BLaER1 treated with 17β-estradiol and CSF1 and Interleukin-3, amounts not matched to agents 10 nM and 100 nM (cell line): ENCODE measurements around the gene ZNF423.

Source experiments
- H3K27ac ChIP-seq, 11 experiments: shearing (Covaris generic); formaldehyde crosslinking; 2 replicates each; pipeline ENCODE4 v1.8.1; 2022
- H3K27me3 ChIP-seq, 11 experiments: shearing (Covaris generic); formaldehyde crosslinking; 2 replicates each; pipeline ENCODE4 v1.8.1; 2022
- H3K36me3 ChIP-seq, 11 experiments: shearing (Covaris generic); formaldehyde crosslinking; 2 replicates each; pipeline ENCODE4 v1.8.1; 2022
- H3K4me1 ChIP-seq, 10 experiments: shearing (Covaris generic); formaldehyde crosslinking; 2 replicates each; pipeline ENCODE4 v1.8.1; 2022
- H3K4me2 ChIP-seq, 11 experiments: shearing (Covaris generic); formaldehyde crosslinking; 2 replicates each; pipeline ENCODE4 v1.8.1; 2022
- H3K4me3 ChIP-seq, 10 experiments: shearing (Covaris generic); formaldehyde crosslinking; 2 replicates each; pipeline ENCODE4 v1.8.1; 2022
- H3K9ac ChIP-seq, 11 experiments: shearing (Covaris generic); formaldehyde crosslinking; 2 replicates each; pipeline ENCODE4 v1.8.1; 2022
- H3K9me3 ChIP-seq, 11 experiments: shearing (Covaris generic); formaldehyde crosslinking; replicated peaks in 1 of 11; 2 replicates each; pipeline ENCODE4 v1.8.1; 2022
- H4K20me1 ChIP-seq, 11 experiments: shearing (Covaris generic); formaldehyde crosslinking; 2 replicates each; pipeline ENCODE4 v1.8.1; 2022
- Cebpa-rat ChIP-seq, 11 experiments: shearing (Covaris generic); IDR thresholded peaks; 2 replicates each; pipeline ENCODE4 v1.8.1; 2022

The ZNF423 gene

DNA sequence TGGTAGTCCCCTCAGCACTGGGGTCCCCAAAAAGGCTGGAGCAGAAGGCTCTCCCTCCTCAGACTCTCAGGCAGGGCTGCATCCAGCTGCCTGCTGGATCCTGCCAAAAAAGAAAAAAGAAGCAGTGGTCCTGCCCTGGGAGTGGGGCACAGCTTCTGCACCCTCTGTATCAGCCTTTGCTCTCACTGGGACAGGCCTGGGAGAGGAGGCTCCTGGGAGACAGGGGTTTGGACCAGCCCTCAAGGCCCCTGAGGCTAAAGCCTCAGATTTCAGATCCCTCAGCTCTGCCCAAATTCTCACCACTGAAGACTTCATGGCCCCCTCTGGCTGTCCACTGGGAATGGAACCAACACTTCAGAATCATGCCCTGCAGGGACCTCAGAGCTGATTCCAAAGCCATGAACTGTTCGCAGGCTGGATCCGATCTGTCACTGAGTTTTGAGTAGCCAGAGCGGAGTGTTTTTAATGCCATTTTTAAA is 385.4 kb downstream of the ZNF423 start:
- Histone ChIP-seq H3K36me3 (no peaks in the 10 kb centered on the region), H3K27ac (no peak overlapping the region; a peak in 1 of 22 replicates), H3K9ac (0 out of 22 replicates have a peak overlapping the region, but pooled peaks of 1 of the 11 experiments have one; percentile 7), H4K20me1 (no peaks in the 10 kb centered on the region), H3K4me2 (peak overlapping the region in 8 of 11 experiments; percentile 20 to 56 (median 40); a peak in 13 of 22 replicates), H3K27me3 (peaks cover 0 to 4% (median 0%) of the 10 kb centered on the region in 11 experiments; a peak in 4 of 22 replicates), H3K9me3 (no peaks in the 10 kb centered on the region), H3K4me1 (peaks cover 0 to 60% (median 47%) of the 10 kb centered on the region in 10 experiments; a peak in 15 of 20 replicates), H3K4me3 (no peak overlapping the region)
- no peak for TF ChIP-seq Cebpa-rat (IDR thresholded peaks at IDR 0.05)

DNA sequence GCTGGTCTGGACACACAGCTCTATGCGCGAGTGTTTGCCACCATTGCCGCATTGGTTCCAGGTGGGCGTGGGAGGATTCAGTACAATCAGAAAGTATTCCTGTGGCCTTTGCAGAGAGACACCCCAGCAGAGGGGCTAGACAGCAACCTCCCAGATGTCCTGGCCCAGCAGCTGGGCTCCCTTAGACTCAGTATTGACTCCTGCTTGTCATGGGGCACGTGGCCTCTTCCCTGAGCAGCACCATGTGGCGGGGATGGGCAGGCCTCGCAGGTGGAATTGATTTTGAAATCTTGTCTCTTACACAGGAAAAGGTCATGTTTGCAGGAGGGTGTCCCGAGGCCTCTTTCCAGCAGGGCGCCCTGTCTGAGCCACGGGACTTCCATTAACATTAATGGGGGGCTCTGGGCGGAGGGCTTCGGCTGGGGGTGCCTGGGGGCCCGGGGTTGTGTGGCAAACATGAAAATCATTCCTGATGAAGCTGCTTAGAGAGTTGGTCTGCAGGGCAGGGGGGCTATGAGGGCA is 385.9 kb downstream of the ZNF423 start:
- no peak overlapping the region for H3K9ac ChIP-seq
- no peaks in the 10 kb centered on the region for H3K36me3 ChIP-seq
- peaks cover 3 to 66% (median 52%) of the 10 kb centered on the region in 10 experiments for H3K4me1 ChIP-seq
- TF ChIP-seq Cebpa-rat (IDR thresholded peaks at IDR 0.05), result no peak
- H3K9me3 ChIP-seq, result no peaks in the 10 kb centered on the region
- no peaks in the 10 kb centered on the region for H4K20me1 ChIP-seq
- no peak overlapping the region for H3K4me3 ChIP-seq
- peak overlapping the region in 8 of 11 experiments; percentile 20 to 56 (median 40); a peak in 14 of 22 replicates for H3K4me2 ChIP-seq
- H3K27me3 ChIP-seq, result peaks cover 0 to 9% (median 0%) of the 10 kb centered on the region in 11 experiments; a peak in 7 of 22 replicates
- H3K27ac ChIP-seq, result no peak overlapping the region; a peak in 1 of 22 replicates

DNA sequence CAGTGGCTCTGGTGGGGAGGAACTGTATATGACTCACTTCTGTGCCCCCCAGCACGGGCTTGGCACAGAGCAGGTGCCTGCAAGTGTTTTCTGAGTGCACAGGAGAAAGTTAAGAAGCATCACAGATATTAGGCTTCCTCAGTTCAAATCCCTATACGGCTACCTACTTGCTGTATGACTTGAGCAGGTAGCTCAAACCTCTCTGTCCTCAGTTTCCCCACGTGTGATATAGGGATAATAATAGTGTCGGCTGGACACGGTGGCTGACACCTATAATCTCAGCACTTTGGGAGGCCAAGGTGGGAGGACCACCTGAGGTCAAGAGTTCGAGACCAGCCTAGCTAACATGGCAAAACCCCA is 386.6 kb downstream of the ZNF423 start:
- no peak for TF ChIP-seq Cebpa-rat (IDR thresholded peaks at IDR 0.05)
- Histone ChIP-seq H3K4me2 (peak overlapping the region in 8 of 11 experiments; percentile 41 to 73 (median 52); a peak in 16 of 22 replicates), H3K4me3 (no peak overlapping the region), H3K9ac (no peak overlapping the region), H4K20me1 (no peaks in the 10 kb centered on the region), H3K4me1 (peaks cover 10 to 67% (median 59%) of the 10 kb centered on the region in 10 experiments), H3K36me3 (no peaks in the 10 kb centered on the region), H3K27ac (no peak overlapping the region), H3K27me3 (peaks cover 0 to 16% (median 0%) of the 10 kb centered on the region in 11 experiments; a peak in 7 of 22 replicates), H3K9me3 (no peaks in the 10 kb centered on the region)

DNA sequence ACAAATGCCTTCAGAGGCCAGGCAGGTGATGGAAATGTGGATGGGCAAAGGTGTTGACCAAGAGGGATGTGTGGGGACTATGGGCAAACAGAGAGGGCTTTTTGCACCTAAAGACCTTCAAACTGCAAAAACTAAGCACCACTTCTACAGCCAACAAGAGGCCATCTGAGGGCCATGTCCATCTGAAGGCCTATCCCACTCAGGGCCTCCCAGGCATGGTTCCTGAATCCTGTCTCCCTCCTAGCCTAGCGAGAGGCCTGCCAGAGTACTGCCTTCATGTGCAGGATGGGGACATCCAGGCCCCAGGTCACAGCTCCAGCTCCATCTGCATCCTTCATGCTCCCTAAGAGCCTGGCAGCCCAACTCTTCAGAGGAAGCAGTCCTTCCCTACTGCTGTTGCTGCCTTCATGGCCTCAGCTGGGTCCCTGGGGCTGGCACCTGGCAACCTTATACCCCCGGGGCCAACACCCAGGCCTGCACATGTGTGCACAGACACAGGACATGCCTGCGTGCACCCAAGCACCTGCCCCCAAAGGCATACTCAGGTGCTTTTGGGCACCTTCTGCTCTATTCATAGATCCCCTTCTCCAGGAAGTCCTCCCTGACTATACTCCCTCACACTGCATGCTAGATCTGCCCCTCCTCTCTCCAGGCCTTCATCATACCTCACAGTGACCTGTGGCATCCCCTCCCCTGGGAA is 387.2 kb downstream of the ZNF423 start:
- H3K36me3 ChIP-seq, result no peaks in the 10 kb centered on the region
- peaks cover 0 to 19% (median 0%) of the 10 kb centered on the region in 11 experiments; a peak in 7 of 22 replicates for H3K27me3 ChIP-seq
- H4K20me1 ChIP-seq, result no peaks in the 10 kb centered on the region
- H3K4me2 ChIP-seq, result peak overlapping the region in 8 of 11 experiments; percentile 41 to 73 (median 52); a peak in 16 of 22 replicates
- 0 out of 22 replicates have a peak overlapping the region, but pooled peaks of 1 of the 11 experiments have one; percentile 4 for H3K27ac ChIP-seq
- H3K4me1 ChIP-seq, result peaks cover 16 to 71% (median 64%) of the 10 kb centered on the region in 10 experiments
- no peak for TF ChIP-seq Cebpa-rat (IDR thresholded peaks at IDR 0.05)
- no peak overlapping the region for H3K9ac ChIP-seq
- H3K4me3 ChIP-seq, result no peak overlapping the region
- no peaks in the 10 kb centered on the region for H3K9me3 ChIP-seq

DNA sequence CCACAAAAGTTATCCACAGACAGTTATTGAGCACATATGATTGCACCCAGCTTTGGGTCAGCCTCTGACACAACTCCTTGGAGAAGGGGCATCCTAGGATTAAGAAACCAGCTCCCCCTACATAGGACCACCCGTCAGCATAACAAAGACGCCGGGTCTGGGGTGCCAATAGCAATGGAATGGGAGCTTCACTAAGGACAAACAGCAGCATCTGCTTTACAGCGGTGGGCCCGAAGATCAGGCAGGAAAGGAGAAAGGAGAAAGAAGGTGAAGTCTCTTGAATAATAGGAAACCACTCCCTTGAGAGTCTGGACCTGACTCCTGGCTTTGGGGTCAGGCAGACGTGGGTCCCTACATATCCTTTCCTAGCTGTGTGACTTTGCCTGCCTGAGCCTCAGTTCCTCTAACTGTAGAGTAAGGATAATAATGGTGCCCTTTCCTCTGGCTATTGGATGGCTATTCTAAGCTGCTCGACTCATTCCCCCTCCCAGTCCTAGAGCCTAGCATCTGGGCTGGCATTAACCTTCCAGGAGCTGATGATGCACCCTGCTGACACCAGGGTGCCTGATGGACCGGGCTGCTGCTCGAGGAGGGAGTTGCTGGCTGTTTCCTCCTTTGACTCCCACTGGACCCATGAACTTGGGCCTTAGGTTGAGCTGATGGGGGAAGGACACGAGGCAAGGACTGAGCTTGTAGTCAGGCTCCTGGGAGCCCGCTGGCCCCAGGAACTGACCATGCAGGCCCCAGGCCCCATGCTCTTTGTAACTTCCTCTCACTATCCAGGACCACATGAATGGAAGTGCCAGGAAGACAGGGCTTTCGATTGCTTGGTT is 388.2 kb downstream of the ZNF423 start:
- Histone ChIP-seq H4K20me1 (no peaks in the 10 kb centered on the region), H3K4me3 (no peak overlapping the region), H3K9me3 (no peaks in the 10 kb centered on the region), H3K4me2 (peak overlapping the region in 8 of 11 experiments; percentile 28 to 87 (median 50); a peak in 15 of 22 replicates), H3K36me3 (no peaks in the 10 kb centered on the region), H3K27me3 (peaks cover 0 to 19% (median 0%) of the 10 kb centered on the region in 11 experiments; a peak in 7 of 22 replicates), H3K4me1 (peaks cover 26 to 81% (median 75%) of the 10 kb centered on the region in 10 experiments), H3K9ac (no peak overlapping the region), H3K27ac (peak overlapping the region in 2 of 11 experiments; percentile 2 to 4; a peak in 1 of 22 replicates)
- no peak for TF ChIP-seq Cebpa-rat (IDR thresholded peaks at IDR 0.05)

DNA sequence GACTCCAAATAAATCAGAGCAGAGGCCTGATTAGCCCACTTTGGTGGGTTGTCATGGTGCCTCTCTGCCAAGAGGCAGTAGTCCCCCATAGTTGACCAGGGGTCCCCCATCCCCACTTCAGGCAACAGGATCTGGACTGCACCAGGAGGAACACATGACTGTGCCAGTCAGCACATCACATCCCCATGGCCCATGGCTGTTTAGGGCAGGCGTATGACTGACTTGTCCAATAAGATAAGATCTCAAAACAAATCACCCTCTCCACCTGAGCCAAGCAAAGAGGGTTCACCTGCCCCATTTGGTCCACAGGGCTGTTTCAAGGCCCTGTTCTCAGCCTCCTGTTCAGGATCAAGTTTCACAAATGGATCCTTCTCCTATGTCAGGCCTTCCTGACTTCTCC is 389.0 kb downstream of the ZNF423 start:
- Histone ChIP-seq H3K27ac (peak overlapping the region in 2 of 11 experiments; percentile 88 to 94; a peak in 2 of 22 replicates), H3K9ac (no peak overlapping the region), H4K20me1 (no peaks in the 10 kb centered on the region), H3K27me3 (peaks cover 0 to 19% (median 0%) of the 10 kb centered on the region in 11 experiments; a peak in 7 of 22 replicates), H3K4me3 (no peak overlapping the region), H3K36me3 (no peaks in the 10 kb centered on the region), H3K4me2 (peak overlapping the region in 6 of 11 experiments; percentile 75 to 91 (median 86); a peak in 5 of 22 replicates), H3K9me3 (no peaks in the 10 kb centered on the region), H3K4me1 (peaks cover 28 to 90% (median 83%) of the 10 kb centered on the region in 10 experiments)
- TF ChIP-seq Cebpa-rat (IDR thresholded peaks at IDR 0.05), result no peak

DNA sequence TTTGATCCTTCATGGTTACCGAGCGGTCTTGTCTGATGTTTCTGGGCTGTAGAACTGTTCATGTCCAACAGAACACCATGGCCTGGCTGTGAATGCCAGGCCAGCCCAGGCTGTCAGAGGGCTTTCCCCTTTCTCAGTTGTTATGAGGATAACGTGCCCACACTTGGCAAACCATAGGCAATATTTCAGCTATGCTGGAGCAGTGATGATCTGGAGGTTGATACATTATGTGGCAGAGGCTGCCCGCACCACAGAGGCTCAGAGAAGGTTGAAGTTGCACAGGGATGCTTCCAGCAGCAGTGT is 389.4 kb downstream of the ZNF423 start:
- no peak overlapping the region for H3K9ac ChIP-seq
- H3K4me1 ChIP-seq, result peaks cover 28 to 94% (median 87%) of the 10 kb centered on the region in 10 experiments
- no peak overlapping the region for H3K4me3 ChIP-seq
- H4K20me1 ChIP-seq, result no peaks in the 10 kb centered on the region
- H3K9me3 ChIP-seq, result no peaks in the 10 kb centered on the region
- H3K36me3 ChIP-seq, result no peaks in the 10 kb centered on the region
- H3K27ac ChIP-seq, result peak overlapping the region in 2 of 11 experiments; percentile 88 to 94; a peak in 2 of 22 replicates
- peaks cover 0 to 19% (median 0%) of the 10 kb centered on the region in 11 experiments; a peak in 7 of 22 replicates for H3K27me3 ChIP-seq
- no peak for TF ChIP-seq Cebpa-rat (IDR thresholded peaks at IDR 0.05)
- H3K4me2 ChIP-seq, result peak overlapping the region in 7 of 11 experiments; percentile 75 to 92 (median 86); a peak in 10 of 22 replicates

DNA sequence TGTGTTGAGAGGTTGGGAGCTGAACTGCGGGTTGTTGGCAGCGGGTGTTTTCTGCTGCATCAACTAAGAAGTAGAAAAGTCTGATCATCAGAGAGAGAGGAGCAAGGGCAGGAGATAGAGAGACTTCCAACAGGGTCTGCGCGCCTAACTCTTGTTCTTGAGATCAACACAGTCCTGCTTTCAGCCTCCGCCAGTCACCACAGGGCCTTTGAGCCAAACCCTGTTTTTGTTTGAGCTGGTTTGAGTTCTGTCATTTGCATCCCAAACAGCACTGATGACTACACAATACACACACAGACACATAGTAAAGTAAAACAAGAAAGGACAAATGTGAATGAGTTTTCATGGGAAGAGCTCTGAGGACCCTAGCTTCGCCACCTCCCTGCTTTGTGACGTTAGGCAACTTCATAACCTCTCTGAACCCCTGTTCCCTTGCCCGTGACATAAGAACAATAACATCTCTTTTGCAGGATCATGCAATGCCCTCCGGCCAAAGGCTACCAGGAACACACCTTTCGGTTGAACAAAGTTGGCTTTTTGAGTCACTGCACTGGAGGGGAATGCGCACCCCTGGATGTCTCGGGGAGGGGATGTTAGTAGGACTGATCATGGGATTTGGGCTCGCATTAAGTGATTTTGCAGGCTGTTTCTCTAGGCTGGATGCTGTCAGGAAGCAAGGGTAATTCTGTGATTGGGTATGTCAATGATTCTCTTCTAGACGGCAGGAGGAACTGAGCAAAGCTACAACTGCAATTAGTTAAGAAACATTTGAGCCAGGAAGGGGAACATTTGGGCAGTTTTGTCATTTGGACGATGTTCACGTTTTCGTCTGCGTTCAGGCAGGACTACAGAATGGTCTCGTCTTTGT is 390.0 kb downstream of the ZNF423 start:
- Histone ChIP-seq H3K9ac (peak overlapping the region in 3 of 11 experiments; percentile 76 to 79 (median 76); a peak in 4 of 22 replicates), H4K20me1 (no peaks in the 10 kb centered on the region), H3K36me3 (no peaks in the 10 kb centered on the region), H3K9me3 (no peaks in the 10 kb centered on the region), H3K4me1 (peaks cover 28 to 100% (median 93%) of the 10 kb centered on the region in 10 experiments), H3K4me3 (no peak overlapping the region), H3K27ac (peak overlapping the region in 6 of 11 experiments; percentile 76 to 94 (median 88); a peak in 11 of 22 replicates), H3K27me3 (peaks cover 0 to 19% (median 0%) of the 10 kb centered on the region in 11 experiments; a peak in 7 of 22 replicates), H3K4me2 (peak overlapping the region in 10 of 11 experiments; percentile 71 to 92 (median 86); a peak in 19 of 22 replicates)
- TF ChIP-seq Cebpa-rat (IDR thresholded peaks at IDR 0.05), result no peak
